AG04449 (cell line): ENCODE measurements around the gene RYR1.
"Not testable (repeated sequence)": the region's sequence is repeated elsewhere in the genome, so short reads cannot be mapped to it uniquely, and the experiment has no call there.

Experiments used
- CTCF ChIA-PET: fragments of 350-600 bp; formaldehyde crosslinking; extraction: SDS; loops from one replicate; lab custom pipeline; 2021; ENCODE audit warnings: antibody characterized with exemption; lab: Yijun Ruan, JAX
- POLR2A ChIA-PET: fragments of 400-600, 350-600 bp; formaldehyde crosslinking; extraction: SDS; loops from one replicate; lab custom pipeline; 2020; ENCODE audit warnings: antibody characterized with exemption, inconsistent platforms; lab: Yijun Ruan, JAX
- DNase-seq: peaks from one replicate; pipeline ENCODE4 v3.0.0-alpha.2; 2010; ENCODE audit warnings: low read depth, low spot score
- H3K4me3 ChIP-seq: 2 replicates; pipeline ENCODE4 v1.5.1; 2011; ENCODE audit warnings: low read depth, mild to moderate bottlenecking, control low read depth, low read length
- TF ChIP-seq, protein P1 (sequence below): IDR thresholded peaks from one replicate; pipeline ENCODE4 v1.5.1; 2011; ENCODE audit warnings: mild to moderate bottlenecking, moderate library complexity, low read length, control low read depth, inconsistent platforms; ENCODE audit not compliant: insufficient read depth; ENCODE audit errors: missing control alignments

RYR1 gene

GRCh38 chr19:38488096-38488495 lies 54.6 kb downstream of the RYR1 start:
- POLR2A ChIA-PET = no interaction called here
- TF ChIP-seq, protein P1, sequence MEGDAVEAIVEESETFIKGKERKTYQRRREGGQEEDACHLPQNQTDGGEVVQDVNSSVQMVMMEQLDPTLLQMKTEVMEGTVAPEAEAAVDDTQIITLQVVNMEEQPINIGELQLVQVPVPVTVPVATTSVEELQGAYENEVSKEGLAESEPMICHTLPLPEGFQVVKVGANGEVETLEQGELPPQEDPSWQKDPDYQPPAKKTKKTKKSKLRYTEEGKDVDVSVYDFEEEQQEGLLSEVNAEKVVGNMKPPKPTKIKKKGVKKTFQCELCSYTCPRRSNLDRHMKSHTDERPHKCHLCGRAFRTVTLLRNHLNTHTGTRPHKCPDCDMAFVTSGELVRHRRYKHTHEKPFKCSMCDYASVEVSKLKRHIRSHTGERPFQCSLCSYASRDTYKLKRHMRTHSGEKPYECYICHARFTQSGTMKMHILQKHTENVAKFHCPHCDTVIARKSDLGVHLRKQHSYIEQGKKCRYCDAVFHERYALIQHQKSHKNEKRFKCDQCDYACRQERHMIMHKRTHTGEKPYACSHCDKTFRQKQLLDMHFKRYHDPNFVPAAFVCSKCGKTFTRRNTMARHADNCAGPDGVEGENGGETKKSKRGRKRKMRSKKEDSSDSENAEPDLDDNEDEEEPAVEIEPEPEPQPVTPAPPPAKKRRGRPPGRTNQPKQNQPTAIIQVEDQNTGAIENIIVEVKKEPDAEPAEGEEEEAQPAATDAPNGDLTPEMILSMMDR = no peak
- no peak overlapping the region for H3K4me3 ChIP-seq
- DNase-seq = no peak
- CTCF ChIA-PET = no interaction called here

GRCh38 chr19:38488776-38489481 lies 55.4 kb downstream of the RYR1 start:
- H3K4me3 ChIP-seq = no peak overlapping the region
- no peak for DNase-seq
- CTCF ChIA-PET = no interaction called here
- TF ChIP-seq, protein P1 = no peak
- POLR2A ChIA-PET = no interaction called here

DNA sequence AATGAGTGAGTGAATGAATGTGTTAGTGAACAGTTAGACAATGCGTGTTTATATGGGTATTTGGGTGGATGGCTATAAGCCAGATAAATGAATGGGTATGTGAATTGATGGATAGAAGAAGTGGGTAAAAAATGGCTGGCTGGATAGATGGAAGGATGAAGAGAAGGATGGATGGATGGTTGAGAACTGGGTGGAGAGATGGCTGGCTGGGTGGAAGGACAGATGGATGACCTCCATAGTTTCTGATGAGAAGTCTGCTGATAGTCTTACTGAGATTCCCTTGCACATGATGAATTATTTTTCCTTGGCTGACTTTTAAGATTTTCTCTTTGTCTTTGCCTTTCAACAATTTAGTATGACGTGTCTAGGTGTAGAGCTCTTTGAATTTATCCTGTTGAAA lies 57.4 kb downstream of the RYR1 start:
- TF ChIP-seq, protein P1 = no peak
- DNase-seq = no peak
- no peak overlapping the region for H3K4me3 ChIP-seq
- ChIA-PET CTCF (interaction anchor here (1.1 kb wide), 1 partner anchor 25 kb away, joined by 3 read pairs; no protein-coding TSS in a partner anchor), POLR2A (no interaction called here)

GRCh38 chr19:38492181-38492813 lies 58.8 kb downstream of the RYR1 start:
- ChIA-PET CTCF (interaction anchor here (0.9 kb wide), 1 partner anchor 437 kb away, joined by 3 read pairs; no protein-coding TSS in a partner anchor), POLR2A (no interaction called here)
- H3K4me3 ChIP-seq = no peak overlapping the region
- TF ChIP-seq, protein P1 = no peak
- DNase-seq = no peak

GRCh38 chr19:38494379-38494778 lies 60.9 kb downstream of the RYR1 start:
- H3K4me3 ChIP-seq = no peak overlapping the region
- ChIA-PET POLR2A (no interaction called here), CTCF (interaction anchor here (1.0 kb wide), 1 partner anchor 21 kb away, joined by 3 read pairs; no protein-coding TSS in a partner anchor)
- no peak for DNase-seq
- TF ChIP-seq, protein P1 = no peak

GRCh38 chr19:38495375-38495774 lies 61.9 kb downstream of the RYR1 start:
- POLR2A ChIA-PET, H3K4me3 ChIP-seq, DNase-seq: not testable (repeated sequence)
- CTCF ChIA-PET = interaction anchor here (1.0 kb wide), 1 partner anchor 20 kb away, joined by 3 read pairs; no protein-coding TSS in a partner anchor
